GM12801 (cell line): Measurements from ENCODE around the gene FAM174C.

ENCODE experiments used
- CTCF ChIP-seq: IDR thresholded peaks from one replicate; pipeline ENCODE4 v1.5.1; 2011; ENCODE audit warnings: control low read depth; ENCODE audit not compliant: insufficient read length; ENCODE audit errors: extremely low read depth

FAM174C gene

GRCh38 chr19:1283207-1283916 is 8.0 kb downstream of the FAM174C start:
- TF ChIP-seq CTCF, result no peak

GRCh38 chr19:1283917-1284292 is 8.6 kb downstream of the FAM174C start:
- TF ChIP-seq CTCF, result no peak

GRCh38 chr19:1284293-1284978 is 9.1 kb downstream of the FAM174C start:
- TF ChIP-seq CTCF, result no peak

GRCh38 chr19:1284979-1285736 is 9.8 kb downstream of the FAM174C start:
- TF ChIP-seq CTCF, result no peak

- no peak for TF ChIP-seq CTCF
These were observed 10.5 kb downstream of the FAM174C start, which contains the start of gene EFNA2 for GRCh38 chr19:1285737-1286360. Gene EFNA2, plus strand, starts transcription at chr19:1285873. Its CDS starts 296 bp downstream, at chr19:1286169.

GRCh38 chr19:1286487-1287353 is 11.4 kb downstream of the FAM174C start:
- TF ChIP-seq CTCF, result no peak
